Effector CD8-positive, alpha-beta T cell (primary cell): ENCODE measurements around the gene ADGRD1.

ENCODE experiments used
- DNase-seq: peaks from one replicate; lab custom pipeline; 2025; lab: John Stamatoyannopoulos, UW

ADGRD1 gene

GRCh38 chr12:131024721-131025120 is 71.0 kb downstream of the ADGRD1 start:
- DNase-seq: no peak

DNA sequence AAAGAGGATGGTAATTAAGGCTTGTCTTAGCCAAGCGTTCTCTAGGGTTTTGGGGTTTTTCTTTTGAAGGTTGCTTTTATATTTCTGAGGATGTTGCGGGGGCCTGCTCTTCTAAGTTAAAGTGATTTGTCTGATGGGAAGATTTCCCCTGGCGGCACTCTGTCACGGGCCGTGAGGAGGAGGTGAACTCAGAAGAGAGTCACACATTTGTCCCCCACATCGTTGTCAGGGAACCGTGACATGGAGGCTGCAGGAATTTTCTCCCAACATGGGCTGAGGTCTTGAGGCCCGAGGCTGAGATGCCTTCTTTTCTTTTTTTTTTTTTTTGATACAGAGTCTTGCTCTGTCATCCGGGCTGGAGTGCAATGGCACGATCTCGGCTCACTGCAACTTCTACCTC is 71.5 kb downstream of the ADGRD1 start:
- no peak for DNase-seq

GRCh38 chr12:131025939-131026702 is 72.4 kb downstream of the ADGRD1 start:
- no peak for DNase-seq

GRCh38 chr12:131026754-131027153 is 73.0 kb downstream of the ADGRD1 start:
- no peak for DNase-seq

DNA sequence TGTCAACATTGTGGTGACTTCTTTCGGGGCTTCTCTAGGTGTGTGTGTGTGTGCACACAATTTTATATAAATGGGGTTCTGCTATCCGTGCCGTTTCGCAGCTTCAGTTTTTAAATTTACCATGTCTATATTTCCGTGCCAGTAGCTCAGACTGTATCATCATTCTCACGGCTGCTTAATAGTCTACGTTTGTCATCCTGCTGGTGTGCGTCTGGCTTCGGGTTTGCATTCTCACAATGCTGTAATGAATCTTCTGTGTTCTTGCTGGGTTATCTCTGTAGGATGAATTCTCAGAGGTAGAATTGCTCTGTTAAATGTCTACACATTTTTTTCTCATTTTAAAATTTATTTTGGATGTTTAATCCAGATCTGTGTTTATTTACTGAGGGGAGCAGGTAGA is 73.6 kb downstream of the ADGRD1 start:
- no peak for DNase-seq

DNA sequence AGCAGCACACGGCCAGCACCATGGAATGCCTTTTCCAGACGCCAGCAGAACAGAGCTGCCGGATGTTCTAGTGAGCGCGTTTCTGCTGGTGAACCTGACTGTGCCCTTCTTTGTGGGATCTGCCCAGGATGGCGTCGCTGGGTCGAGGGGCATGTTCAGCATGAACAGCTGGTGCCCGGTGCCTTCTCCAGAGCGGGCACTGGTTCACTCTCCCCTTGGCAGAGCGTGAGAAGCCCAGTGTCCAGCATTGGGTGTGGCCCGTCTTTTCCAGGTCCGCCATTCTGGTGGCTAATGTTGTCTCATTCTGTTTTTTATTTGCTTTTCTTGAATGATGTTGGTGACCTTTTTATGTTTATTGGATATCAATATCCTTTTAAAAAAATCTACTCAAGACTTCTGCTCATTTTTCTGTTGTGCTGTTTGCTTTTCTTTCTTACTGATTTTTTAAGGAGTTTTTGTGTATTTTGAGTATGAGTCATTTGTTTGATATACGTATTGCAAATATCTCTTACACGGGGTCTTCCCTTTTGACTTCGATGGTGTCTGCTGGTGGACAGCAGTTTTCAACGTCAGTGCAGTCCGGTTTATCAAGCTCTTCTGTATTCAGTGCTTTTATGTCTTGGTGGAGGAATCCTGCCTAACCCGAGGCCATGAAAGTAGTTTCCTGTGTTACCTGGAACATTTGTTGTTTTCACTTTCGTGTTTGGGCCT is 74.3 kb downstream of the ADGRD1 start:
- DNase-seq: no peak

- DNase-seq: no peak
These were observed 75.1 kb downstream of the ADGRD1 start for GRCh38 chr12:131028587-131029338.

DNA sequence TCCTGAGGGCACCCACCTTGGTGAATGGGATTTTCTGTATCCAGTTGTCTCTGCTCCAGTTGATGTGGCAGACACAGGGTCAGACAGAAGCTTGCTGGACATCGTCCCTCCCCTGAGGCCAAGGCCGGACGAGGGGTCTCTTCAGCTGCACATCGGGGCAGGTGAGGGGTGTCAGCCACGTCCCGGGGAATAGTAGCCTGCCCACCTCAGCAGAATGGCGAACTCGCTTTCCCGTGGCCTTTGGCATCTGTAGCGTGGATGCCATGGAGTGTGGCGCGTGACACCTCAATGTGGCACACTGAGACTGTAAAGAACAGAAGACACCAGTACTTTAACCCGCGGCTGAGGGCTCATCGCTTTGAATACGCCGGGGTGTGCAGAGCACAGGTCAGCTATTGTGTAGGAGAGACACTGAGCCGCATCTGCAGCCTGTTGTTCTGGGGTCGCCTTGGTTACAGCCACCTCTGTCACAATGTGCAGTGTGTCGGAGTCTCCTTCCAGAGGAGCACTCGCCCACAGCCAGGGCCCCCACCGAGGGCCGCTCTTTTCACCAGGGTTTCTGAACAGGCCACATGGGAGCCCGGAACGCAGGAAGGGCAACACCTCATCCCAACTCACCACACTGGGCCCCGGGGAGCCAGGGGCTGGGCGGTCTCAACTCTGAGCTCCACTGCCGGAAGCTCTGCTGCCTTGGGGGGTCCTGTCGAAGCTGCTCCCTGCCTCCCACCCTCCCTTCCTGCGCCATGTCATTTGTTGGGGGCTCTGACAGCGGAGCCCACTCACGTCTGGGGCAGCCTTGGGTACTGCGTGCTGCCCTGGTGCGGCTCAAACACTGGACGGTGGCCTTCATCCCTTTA is 77.0 kb downstream of the ADGRD1 start:
- no peak for DNase-seq

- no peak for DNase-seq
These were observed 78.5 kb downstream of the ADGRD1 start for GRCh38 chr12:131032082-131032750.

DNA sequence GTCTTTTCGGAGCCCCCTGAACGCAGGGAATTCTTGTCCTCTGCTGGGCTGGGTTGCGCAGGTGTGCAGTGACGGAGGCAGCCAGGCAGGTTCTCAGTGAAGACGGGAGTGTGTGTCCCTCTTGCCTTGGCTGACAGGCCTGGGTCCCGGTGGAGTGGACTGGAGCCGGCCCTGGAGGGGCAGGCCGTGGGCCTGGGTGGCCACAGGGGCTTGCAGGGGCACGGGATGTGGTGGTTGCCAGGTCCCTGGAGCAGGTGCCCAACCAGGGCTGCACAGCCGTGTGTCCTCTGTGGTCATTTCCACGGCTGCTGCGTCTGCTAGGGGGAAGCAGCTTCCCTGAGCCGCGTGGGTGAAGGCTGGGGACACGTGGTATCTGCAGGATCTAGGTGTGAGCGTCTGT is 79.8 kb downstream of the ADGRD1 start:
- DNase-seq: no peak

DNA sequence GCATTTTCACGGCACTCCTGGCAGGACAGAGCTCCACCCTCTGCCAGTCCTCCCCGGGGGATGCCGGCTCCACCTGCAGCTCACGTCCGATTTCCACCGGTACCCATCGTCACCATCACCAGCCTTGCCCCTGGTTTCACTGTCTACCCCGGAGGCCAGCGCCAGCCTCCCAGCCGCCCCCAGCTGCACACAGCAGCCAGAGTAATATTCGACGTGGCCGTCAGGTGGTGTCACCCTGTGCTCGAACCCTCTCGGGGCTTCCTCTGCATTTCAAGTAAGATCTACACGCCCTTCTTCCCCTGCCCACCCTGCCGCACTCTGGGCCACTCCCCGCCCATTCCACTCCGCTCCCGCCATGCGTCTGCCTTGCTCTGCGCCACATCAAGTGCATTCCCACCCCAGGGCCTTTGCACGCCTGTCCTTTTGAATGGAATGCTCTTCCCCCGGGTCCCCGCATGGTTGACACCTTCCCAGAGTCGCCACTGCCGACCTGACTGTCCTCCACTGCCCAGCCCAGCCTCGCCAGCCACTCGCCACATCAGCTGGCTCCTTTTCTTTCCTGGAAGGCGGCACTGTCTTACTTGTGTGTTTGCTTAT is 80.3 kb downstream of the ADGRD1 start:
- no peak for DNase-seq

DNA sequence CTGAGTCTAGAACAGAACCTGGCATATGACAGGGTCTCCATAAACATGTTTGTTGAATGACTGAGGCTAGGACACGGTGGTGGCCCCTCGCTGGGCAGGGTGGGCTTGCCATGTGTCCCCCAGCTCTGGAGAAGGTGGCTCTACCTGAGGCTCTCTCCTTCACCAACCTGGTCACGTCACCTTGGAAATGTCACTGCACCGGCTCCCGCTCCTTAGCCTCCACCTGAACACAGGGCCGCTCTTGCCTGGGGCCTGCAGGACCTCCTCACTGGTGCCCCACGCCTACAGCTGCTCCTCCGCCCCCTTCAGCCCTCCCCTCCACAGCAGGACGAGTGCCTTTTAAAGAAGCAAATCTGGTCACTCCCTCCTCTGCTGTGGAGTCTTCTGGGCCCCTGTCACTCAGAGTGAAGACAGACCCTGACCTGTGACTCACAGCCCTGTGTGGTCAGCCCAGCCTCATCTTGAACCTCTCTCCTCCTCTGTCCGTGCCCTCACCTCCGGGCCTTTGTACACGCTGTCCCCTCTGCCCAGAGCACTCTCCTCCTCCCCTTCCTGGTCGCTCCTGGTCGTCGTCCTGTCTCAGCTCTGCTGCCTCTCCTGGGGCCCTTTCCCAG is 81.0 kb downstream of the ADGRD1 start:
- DNase-seq: no peak

GRCh38 chr12:131035245-131035681 is 81.6 kb downstream of the ADGRD1 start:
- no peak for DNase-seq

DNA sequence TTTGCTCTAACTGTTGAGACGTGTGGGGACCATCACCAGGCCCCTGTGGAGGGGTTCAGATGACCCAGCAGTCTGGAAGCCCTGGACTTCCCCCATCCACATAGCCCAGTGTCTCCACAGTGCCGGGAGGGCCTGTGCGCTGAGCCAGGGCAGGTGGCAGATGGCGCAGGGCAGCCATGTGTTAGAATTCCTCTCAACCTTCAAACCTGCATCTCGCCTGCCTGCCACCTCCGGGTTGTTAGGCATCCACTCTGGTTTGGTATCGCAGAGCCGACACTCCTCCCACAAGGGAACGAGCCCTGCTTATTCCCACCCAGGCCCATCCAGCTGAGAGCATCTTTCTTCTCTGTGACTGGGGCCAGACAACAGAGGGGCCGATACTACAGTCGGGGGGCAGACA is 84.5 kb downstream of the ADGRD1 start:
- DNase-seq: no peak

GRCh38 chr12:131038961-131039950 is 85.5 kb downstream of the ADGRD1 start:
- DNase-seq: no peak

GRCh38 chr12:131040491-131040890 is 86.8 kb downstream of the ADGRD1 start:
- no peak for DNase-seq

DNA sequence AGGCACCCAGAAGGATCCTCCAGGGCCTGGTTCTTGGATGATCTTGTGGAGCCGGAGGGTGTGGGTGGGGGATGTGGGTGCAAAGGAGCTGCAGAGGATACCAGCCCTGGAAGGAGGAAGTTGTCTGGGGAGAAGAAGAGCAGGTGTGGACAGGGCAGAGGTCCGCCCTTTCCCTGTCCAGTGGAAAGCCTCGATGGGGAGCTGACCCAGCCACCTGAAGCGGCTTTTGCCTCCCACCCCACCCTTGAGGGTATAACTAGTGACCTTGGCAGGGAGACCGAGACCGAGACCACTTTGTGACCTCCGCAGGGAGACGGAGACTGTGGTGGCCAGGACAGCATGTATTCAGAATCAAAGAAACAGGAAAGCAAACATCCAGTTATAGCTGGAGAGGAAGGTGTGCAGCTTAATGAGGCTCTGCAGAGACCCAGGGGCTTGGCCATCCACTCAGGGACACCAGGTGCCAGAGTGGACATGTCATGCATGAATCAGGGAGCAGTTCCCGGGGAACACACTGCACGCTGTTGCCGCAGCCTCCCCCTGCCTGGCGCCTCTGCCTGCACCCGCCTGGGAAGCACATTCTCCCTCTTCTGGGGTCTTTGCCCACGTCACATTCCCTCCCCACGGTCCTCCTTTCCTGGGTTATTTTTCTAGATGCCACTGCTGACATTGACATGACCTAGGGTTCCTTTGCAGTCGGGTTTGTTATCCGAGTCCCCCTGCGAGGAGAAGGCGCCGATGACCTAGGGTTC is 87.7 kb downstream of the ADGRD1 start:
- no peak for DNase-seq
